ENCODE measurements around the gene C19orf73. TPM values are rescaled to one million over a fixed set of nuclear protein-coding genes. Genes with fewer than 3 reads are reported as not detected.
"Not testable (repeated sequence)": the region's sequence is repeated elsewhere in the genome, so short reads cannot be mapped to it uniquely, and the experiment has no call there.

C19orf73 gene
- total RNA-seq, 4 donors from 2014 or later = 0.83 to 3.3 (median 1.9) TPM

- Histone ChIP-seq H3K27me3 (peaks cover 7 to 47% (median 37%) of the 10 kb centered on the region in 4 donors), H3K4me1 (peaks cover 5 to 20% (median 9%) of the 10 kb centered on the region in 4 donors)
- H3K36me3 ChIP-seq; H3K9me3 ChIP-seq; H3K27ac ChIP-seq (replicated peaks in 1 of 4); DNase-seq (ENCODE audit: extremely low spot score); intact Hi-C loops (cut with DNase I); H3K4me3 ChIP-seq: not testable (repeated sequence)
- 21% methylated on average over 8 of the region's 9 CpGs for WGBS
- TF ChIP-seq POLR2AphosphoS5 (IDR thresholded peaks at IDR 0.05) (peak in 1 of 2 donors; percentile 22), CTCF (IDR thresholded peaks at IDR 0.05) (peak; percentile 57 to 86 (median 72))
These were observed 44.1 kb downstream of the C19orf73 start for GRCh38 chr19:49074869-49075268.

DNA sequence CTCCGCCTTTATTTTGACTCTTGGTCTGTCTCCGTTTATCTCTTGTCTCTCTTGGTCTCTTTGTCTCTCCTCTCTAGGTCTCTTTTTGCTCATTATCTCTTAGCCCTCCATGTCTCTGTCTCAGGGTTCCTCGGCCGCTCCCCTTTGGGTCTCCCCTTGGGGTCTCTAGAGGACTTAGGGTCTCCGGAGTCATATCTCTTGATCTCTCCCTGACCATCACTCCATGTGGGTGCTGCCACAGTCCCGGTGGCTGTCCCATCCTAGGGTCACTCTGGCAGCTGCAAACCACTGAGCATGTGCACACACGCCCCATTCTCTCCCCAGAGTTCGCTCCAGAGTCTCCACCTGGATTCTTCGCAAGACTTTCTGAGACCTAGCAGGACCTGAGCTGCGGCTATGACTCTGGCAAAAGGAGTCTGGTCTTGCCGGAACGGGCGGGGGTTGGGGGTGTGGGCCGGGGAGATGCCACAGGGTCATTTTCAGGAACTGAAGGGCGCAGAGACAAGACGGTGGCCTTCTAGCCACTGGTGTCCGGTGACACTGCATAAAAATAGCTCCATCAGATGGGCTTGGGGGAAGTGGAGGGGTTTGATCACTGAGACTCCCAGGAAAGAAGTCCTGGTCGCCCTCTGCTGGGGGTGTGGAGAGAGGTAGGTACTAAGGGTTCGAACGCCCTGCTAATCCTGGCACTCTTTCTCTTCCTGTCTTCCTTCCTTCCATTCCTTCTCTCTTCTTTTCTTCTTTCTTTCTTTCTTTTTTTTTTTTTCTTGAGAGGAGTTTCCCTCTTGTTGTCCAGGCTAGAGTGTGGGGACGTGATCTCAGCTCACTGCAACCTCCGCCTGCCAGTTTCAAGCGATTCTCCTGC, 45.2 kb downstream of the C19orf73 start:
- WGBS = 60% methylated on average over 22 of the region's 23 CpGs
- Histone ChIP-seq H3K27ac (replicated peaks in 1 of 4) (no peak overlapping the region), H3K9me3 (no peaks in the 10 kb centered on the region), H3K36me3 (no peaks in the 10 kb centered on the region), H3K4me1 (peaks cover 5 to 20% (median 9%) of the 10 kb centered on the region in 4 donors), H3K27me3 (peaks cover 7 to 58% (median 39%) of the 10 kb centered on the region in 4 donors), H3K4me3 (no peak overlapping the region)
- no peak for DNase-seq (ENCODE audit: extremely low spot score)
- intact Hi-C loops (cut with DNase I) = no loop called here
- TF ChIP-seq POLR2A (IDR thresholded peaks at IDR 0.05; ENCODE audit: low read depth) (no peak), CTCF (IDR thresholded peaks at IDR 0.05) (no peak), POLR2AphosphoS5 (IDR thresholded peaks at IDR 0.05) (no peak), EP300 (IDR thresholded peaks at IDR 0.05) (no peak)

- 6% methylated on average over 16 of the region's 93 CpGs for WGBS
- H3K4me3 ChIP-seq = peak overlapping the region; percentile 10 to 20 (median 16)
- H3K27me3 ChIP-seq = peaks cover 7 to 76% (median 43%) of the 10 kb centered on the region in 4 donors
These were observed 46.9 kb downstream of the C19orf73 start for GRCh38 chr19:49071860-49072547.

DNA sequence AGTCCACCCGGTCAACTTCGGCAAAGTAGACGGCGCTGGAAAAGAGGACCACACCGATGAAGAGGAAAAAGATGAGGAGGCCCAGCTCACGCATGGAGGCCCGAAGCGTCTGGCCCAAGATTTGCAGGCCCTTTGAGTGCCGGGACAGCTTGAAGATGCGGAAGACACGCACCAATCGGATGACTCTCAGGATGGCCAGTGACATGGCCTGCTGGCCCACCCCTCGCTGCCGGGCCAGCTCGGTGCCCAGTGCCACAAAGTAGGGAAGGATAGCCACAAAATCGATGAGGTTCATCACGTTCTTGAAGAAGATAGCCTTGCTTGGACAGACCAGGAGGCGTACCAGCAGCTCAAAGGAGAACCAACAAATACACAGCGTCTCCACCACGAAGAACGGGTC, 48.5 kb downstream of the C19orf73 start:
- Histone ChIP-seq H3K36me3 (no peaks in the 10 kb centered on the region), H3K27me3 (peaks cover 7 to 92% (median 52%) of the 10 kb centered on the region in 4 donors), H3K4me1 (peaks cover 5 to 20% (median 10%) of the 10 kb centered on the region in 4 donors), H3K9me3 (no peaks in the 10 kb centered on the region), H3K27ac (replicated peaks in 1 of 4) (no peak overlapping the region), H3K4me3 (no peak overlapping the region)
- DNase-seq (ENCODE audit: extremely low spot score) = no peak
- TF ChIP-seq EP300 (IDR thresholded peaks at IDR 0.05) (no peak), CTCF (IDR thresholded peaks at IDR 0.05) (no peak), POLR2A (IDR thresholded peaks at IDR 0.05; ENCODE audit: low read depth) (no peak), POLR2AphosphoS5 (IDR thresholded peaks at IDR 0.05) (no peak)
- intact Hi-C loops (cut with DNase I) = no loop called here
- WGBS = 95% methylated on average over 21 of the region's 21 CpGs

More at GRCh38 chr19:49071860-49072547, 46.9 kb downstream of the C19orf73 start:
- no peak for DNase-seq (ENCODE audit: extremely low spot score)
- intact Hi-C loops (cut with DNase I) = no loop called here
- no peaks in the 10 kb centered on the region for H3K36me3 ChIP-seq
- H3K27ac ChIP-seq (replicated peaks in 1 of 4) = no peak overlapping the region
- TF ChIP-seq CTCF (IDR thresholded peaks at IDR 0.05) = no peak
- H3K4me1 ChIP-seq = peaks cover 5 to 20% (median 9%) of the 10 kb centered on the region in 4 donors
- no peaks in the 10 kb centered on the region for H3K9me3 ChIP-seq

All from esophagus muscularis mucosa (tissue), 4 donors.